ENCODE data around the gene C6orf15.

Gene C6orf15

DNA sequence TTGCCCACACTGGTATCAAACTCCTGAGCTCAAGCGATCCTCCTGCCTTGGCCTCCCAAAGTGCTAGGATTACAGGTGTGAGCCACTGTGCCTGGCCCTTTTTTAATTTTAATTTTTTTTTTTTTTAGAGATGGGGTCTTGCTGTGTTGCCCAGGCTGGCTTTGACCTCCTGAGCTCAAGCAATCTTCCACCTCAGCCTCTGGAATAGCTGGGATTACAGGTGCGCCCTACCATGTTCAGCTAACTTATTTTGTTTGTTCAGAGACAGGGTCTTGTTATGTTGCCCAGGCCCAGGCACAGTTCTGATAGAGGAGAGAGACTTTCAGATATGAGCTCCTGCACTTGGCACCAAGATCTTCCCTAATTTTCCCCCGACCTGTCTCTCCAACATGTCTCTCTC is 18.4 kb upstream of the C6orf15 start:
- 0 out of 2 replicates have a peak, but pooled peaks cover 2% of the 10 kb centered on the region for H3K4me1 ChIP-seq (ENCODE audit: control insufficient read depth, insufficient read depth, low read length)
- no peak overlapping the region for H3K4me3 ChIP-seq (ENCODE audit: low read length)
- no CpG with 5 or more reads among the region's 3 CpGs for WGBS (ENCODE audit: insufficient coverage, insufficient read length)
- no peaks in the 10 kb centered on the region for H3K27me3 ChIP-seq (ENCODE audit: control insufficient read depth, insufficient read depth, low read length)
- no peak for DNase-seq (ENCODE audit: low read depth, low spot score)
- H3K36me3 ChIP-seq (ENCODE audit: control insufficient read depth, insufficient read depth, low read length), result no peaks in the 10 kb centered on the region
- no peaks in the 10 kb centered on the region for H3K9me3 ChIP-seq (ENCODE audit: control insufficient read depth, insufficient read depth, low read length)
- H3K27ac ChIP-seq (ENCODE audit: low read length), result no peak overlapping the region

DNA sequence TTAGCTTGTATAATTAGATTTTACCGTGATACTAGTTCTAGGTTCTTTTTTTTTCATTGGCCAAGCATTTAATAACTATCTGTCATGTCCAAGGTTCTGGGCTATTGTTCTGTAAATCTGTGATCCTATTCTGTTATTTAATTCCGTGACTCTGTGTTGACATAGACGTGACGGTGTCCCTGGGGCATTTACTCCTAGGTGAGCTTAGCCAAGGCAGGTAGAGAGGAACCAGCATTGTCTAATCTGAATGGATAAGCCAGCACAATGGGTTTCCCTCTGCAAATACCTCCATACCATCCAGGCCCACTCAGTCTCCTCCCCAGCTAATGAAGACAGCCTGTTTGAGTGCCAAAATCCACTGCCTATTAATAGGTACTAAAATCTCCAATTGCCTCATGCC is 16.8 kb upstream of the C6orf15 start:
- H3K27me3 ChIP-seq (ENCODE audit: control insufficient read depth, insufficient read depth, low read length), result no peaks in the 10 kb centered on the region
- H3K9me3 ChIP-seq (ENCODE audit: control insufficient read depth, insufficient read depth, low read length), result no peaks in the 10 kb centered on the region
- peaks cover 5% of the 10 kb centered on the region for H3K4me1 ChIP-seq (ENCODE audit: control insufficient read depth, insufficient read depth, low read length)
- H3K36me3 ChIP-seq (ENCODE audit: control insufficient read depth, insufficient read depth, low read length), result no peaks in the 10 kb centered on the region
- H3K27ac ChIP-seq (ENCODE audit: low read length), result no peak overlapping the region
- no peak for DNase-seq (ENCODE audit: low read depth, low spot score)
- WGBS (ENCODE audit: insufficient coverage, insufficient read length), result no CpG with 5 or more reads among the region's 4 CpGs
- H3K4me3 ChIP-seq (ENCODE audit: low read length), result no peak overlapping the region

DNA sequence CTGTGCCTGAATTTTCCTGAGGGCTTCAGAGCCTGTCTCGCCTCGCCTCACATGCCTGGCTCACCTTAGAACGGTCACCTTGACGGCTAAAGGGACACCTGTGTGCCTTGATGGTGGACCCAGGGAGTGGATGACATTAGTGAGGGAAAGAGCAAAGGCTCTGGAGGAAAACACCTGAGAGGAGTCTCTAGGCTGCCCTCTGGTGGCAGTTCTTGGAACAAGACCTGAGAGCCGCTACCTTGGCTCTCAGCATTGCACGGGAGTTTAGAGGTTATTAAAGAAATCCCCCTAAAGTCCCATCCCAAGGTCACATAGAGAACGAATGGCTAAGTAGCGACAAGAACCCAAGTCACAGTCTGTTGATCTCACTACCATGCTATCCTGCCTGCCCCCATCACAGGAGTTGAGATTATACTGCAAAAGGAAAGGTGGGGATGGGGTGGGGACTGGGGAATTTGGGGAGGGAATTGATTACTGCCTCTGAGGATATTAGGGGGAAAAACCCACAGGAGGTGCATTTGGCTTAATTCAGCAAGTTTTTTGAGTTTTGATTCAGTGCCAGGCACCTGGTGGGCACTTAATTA is 15.8 kb upstream of the C6orf15 start:
- Histone ChIP-seq H3K27ac (ENCODE audit: low read length) (no peak overlapping the region), H3K36me3 (ENCODE audit: control insufficient read depth, insufficient read depth, low read length) (no peaks in the 10 kb centered on the region), H3K27me3 (ENCODE audit: control insufficient read depth, insufficient read depth, low read length) (no peaks in the 10 kb centered on the region), H3K4me3 (ENCODE audit: low read length) (no peak overlapping the region), H3K4me1 (ENCODE audit: control insufficient read depth, insufficient read depth, low read length) (peaks cover 5% of the 10 kb centered on the region), H3K9me3 (ENCODE audit: control insufficient read depth, insufficient read depth, low read length) (no peaks in the 10 kb centered on the region)
- DNase-seq (ENCODE audit: low read depth, low spot score), result peak; percentile 73
- WGBS (ENCODE audit: insufficient coverage, insufficient read length), result no CpG with 5 or more reads among the region's 8 CpGs

DNA sequence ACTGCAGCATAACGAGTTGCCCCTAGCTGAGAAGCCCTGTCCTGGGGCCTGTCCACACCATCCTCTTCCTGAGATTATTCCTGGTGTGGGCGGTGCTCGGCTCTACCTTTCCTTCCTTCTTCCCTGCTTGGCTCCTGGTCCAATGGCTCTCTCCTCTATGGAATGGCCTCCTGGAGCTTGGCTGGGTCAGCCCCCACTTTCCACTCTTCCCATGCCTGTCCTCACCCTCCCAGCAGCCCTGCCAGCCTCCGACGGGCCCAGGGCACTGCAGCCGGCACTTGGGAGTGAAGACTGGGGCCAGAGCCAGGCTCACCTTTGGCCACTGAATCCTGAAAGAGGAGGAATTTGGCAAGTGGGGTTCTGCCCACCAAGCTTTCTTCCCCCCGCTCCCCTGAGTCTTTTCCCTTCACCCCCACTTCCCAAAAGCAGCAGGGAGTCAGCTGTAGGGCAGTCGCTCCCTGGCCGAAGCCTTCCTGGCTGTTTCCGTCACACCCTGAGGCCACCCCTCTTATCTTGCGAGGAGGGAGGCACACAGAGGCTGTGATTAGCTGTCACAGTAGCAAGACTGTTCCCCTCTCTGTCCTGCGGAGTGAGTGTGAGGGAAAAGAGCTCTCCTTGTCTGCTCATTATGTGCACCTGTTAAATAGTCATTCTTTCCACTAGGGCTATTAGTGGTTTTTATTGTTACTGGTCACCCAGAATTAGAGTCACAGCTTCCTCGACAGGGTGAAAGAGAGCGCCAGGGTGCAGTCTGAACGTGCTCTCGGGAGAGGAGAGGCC is 14.2 kb upstream of the C6orf15 start:
- Histone ChIP-seq H3K4me3 (ENCODE audit: low read length) (no peak overlapping the region), H3K4me1 (ENCODE audit: control insufficient read depth, insufficient read depth, low read length) (peaks cover 5% of the 10 kb centered on the region), H3K9me3 (ENCODE audit: control insufficient read depth, insufficient read depth, low read length) (no peaks in the 10 kb centered on the region), H3K36me3 (ENCODE audit: control insufficient read depth, insufficient read depth, low read length) (no peaks in the 10 kb centered on the region), H3K27ac (ENCODE audit: low read length) (no peak overlapping the region), H3K27me3 (ENCODE audit: control insufficient read depth, insufficient read depth, low read length) (no peaks in the 10 kb centered on the region)
- no peak for DNase-seq (ENCODE audit: low read depth, low spot score)
- no CpG with 5 or more reads among the region's 16 CpGs for WGBS (ENCODE audit: insufficient coverage, insufficient read length)

DNA sequence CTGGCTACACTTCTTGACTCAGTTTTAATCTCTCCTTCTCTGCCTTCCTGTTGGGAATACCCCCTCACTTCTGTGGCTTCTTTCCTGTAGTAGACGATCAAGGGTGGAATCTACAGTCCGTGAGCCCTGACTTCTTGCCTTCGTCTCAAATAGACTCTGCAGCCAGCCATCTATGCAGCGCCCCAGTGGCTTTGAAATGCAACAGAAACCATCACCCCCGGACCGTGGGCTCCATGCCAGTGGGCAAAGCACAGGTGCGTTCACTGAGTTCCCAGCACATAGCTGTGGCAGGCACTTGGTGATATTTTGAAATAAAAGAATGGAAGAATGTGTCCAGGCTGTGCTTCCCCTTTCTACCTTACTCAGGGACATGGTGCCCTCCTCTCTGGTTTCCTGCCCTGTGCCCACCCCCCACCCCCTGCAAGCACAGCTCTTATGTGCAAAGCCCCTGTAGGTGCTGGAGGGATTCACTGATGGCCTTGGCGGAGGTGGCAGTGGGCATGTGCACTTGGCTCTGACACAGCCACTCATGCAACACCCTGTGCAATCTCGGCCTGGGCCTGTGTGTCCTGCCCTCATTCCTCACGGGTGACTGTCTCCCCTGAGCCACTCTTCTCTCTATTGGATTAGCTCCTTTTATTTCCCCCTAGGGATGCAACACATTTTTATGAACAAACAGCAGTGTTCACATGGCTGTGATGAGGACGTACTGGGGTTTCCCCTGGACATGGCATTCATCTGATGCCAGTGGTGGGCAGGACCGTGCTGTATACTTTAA is 13.4 kb upstream of the C6orf15 start:
- no peaks in the 10 kb centered on the region for H3K9me3 ChIP-seq (ENCODE audit: control insufficient read depth, insufficient read depth, low read length)
- H3K4me3 ChIP-seq (ENCODE audit: low read length), result no peak overlapping the region
- no peaks in the 10 kb centered on the region for H3K36me3 ChIP-seq (ENCODE audit: control insufficient read depth, insufficient read depth, low read length)
- H3K4me1 ChIP-seq (ENCODE audit: control insufficient read depth, insufficient read depth, low read length), result peaks cover 5% of the 10 kb centered on the region
- H3K27me3 ChIP-seq (ENCODE audit: control insufficient read depth, insufficient read depth, low read length), result no peaks in the 10 kb centered on the region
- WGBS (ENCODE audit: insufficient coverage, insufficient read length), result no CpG with 5 or more reads among the region's 12 CpGs
- no peak for DNase-seq (ENCODE audit: low read depth, low spot score)
- no peak overlapping the region for H3K27ac ChIP-seq (ENCODE audit: low read length)

DNA sequence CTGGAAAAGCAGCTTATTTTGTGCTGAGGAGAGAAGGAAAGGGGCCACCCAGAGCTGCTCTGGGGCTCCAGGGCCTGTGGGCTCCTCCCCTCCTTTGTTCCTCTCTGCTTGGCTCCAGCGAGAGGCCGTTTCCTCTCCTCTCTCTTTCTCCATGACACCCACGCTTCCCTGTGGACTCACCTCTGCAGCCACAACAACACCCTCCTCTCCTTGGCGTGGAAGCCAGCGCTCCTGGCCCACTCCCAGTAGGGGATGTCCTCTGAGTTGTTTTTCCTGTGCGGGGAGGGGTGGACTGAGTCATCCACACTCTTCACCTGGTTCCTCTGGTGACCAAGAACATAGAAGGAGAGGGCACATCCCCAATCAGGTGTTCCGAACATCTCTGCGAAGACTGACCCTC is 12.8 kb upstream of the C6orf15 start:
- WGBS (ENCODE audit: insufficient coverage, insufficient read length), result no CpG with 5 or more reads among the region's 8 CpGs
- DNase-seq (ENCODE audit: low read depth, low spot score), result no peak
- Histone ChIP-seq H3K9me3 (ENCODE audit: control insufficient read depth, insufficient read depth, low read length) (no peaks in the 10 kb centered on the region), H3K27ac (ENCODE audit: low read length) (no peak overlapping the region), H3K36me3 (ENCODE audit: control insufficient read depth, insufficient read depth, low read length) (no peaks in the 10 kb centered on the region), H3K27me3 (ENCODE audit: control insufficient read depth, insufficient read depth, low read length) (no peaks in the 10 kb centered on the region), H3K4me3 (ENCODE audit: low read length) (no peak overlapping the region), H3K4me1 (ENCODE audit: control insufficient read depth, insufficient read depth, low read length) (peaks cover 5% of the 10 kb centered on the region)

DNA sequence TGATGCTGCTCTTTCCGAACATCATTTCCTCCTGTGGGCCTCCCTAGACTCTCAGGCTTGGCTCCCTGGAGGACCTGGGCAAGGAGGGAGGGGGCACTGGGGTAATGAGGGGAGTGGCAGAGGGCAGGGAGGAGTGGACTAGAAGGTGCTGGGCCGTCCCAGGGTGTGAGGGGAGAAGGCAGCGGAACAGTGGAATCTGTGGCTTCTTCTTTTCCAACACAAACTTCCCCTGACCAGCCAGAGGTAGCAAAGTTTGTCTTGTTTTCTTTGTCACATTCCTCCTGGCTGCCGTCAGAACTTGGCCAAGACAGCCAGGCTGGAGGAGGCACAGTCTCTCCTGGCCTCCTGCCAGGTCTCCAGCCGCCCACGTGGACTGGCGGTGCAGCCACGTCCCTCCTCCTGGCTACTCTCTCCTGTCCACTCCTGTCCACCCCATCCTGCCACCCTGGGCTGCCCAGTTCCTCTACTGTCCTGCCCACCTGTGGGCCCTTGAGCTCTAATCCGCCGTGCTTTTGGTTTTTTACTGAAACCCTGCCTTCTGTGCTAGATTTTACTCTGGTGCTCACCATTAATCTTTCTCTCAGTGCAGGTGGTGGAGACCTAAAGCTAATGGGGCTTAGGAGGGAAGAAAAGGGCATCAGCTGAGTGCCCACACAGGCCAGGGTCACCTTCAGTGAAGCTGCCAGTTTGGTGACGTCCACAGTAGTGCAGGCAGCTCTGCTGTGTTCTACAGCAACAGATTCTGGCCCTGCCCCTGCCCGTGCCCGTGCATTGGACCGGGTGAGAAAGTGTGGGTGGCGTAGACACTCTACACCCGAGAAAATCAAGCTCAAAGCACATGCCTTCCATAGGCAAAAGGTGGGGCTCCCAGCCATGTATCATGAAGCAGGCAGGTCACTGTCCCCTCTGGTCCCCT is 10.7 kb upstream of the C6orf15 start:
- Histone ChIP-seq H3K4me3 (ENCODE audit: low read length) (no peak overlapping the region), H3K27ac (ENCODE audit: low read length) (no peak overlapping the region), H3K4me1 (ENCODE audit: control insufficient read depth, insufficient read depth, low read length) (peaks cover 5% of the 10 kb centered on the region), H3K27me3 (ENCODE audit: control insufficient read depth, insufficient read depth, low read length) (no peaks in the 10 kb centered on the region), H3K36me3 (ENCODE audit: control insufficient read depth, insufficient read depth, low read length) (no peaks in the 10 kb centered on the region), H3K9me3 (ENCODE audit: control insufficient read depth, insufficient read depth, low read length) (no peaks in the 10 kb centered on the region)
- no CpG with 5 or more reads among the region's 16 CpGs for WGBS (ENCODE audit: insufficient coverage, insufficient read length)
- no peak for DNase-seq (ENCODE audit: low read depth, low spot score)

DNA sequence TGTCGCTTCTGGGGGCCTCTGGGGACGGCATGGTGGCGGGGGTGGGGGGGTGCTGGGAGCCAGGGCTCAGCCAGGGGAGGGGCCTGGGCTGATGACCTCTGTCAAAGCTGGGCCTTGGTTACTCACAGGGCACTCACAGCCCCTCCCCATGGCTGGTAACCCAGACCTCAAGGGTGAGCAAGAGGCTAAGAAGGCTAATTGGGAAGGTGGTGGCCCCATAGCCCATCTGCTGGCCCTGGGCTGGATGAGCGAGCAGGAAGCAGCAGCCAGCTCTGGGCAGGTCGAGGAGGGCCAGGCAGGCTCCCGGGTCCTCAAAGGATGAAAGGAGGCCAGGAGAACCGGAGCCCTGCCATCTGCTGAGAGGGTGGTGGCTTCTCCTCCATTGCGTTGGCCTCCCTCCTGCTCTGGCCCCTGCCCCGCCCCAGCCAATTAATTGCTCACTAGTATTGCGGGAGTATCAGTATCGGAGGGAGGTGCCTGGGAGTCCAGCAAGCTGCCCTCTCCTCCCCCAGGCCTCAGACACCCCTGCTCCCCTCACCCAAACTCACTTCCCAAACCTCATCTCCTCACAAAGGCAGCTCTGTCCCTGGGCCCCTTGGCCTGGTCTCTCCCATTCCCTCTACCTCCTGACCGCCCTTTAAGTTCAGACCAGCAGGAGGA is 8.9 kb upstream of the C6orf15 start:
- H3K27ac ChIP-seq (ENCODE audit: low read length), result no peak overlapping the region
- peaks cover 3% of the 10 kb centered on the region for H3K4me1 ChIP-seq (ENCODE audit: control insufficient read depth, insufficient read depth, low read length)
- H3K36me3 ChIP-seq (ENCODE audit: control insufficient read depth, insufficient read depth, low read length), result no peaks in the 10 kb centered on the region
- DNase-seq (ENCODE audit: low read depth, low spot score), result no peak
- no CpG with 5 or more reads among the region's 12 CpGs for WGBS (ENCODE audit: insufficient coverage, insufficient read length)
- H3K4me3 ChIP-seq (ENCODE audit: low read length), result no peak overlapping the region
- H3K9me3 ChIP-seq (ENCODE audit: control insufficient read depth, insufficient read depth, low read length), result no peaks in the 10 kb centered on the region
- no peaks in the 10 kb centered on the region for H3K27me3 ChIP-seq (ENCODE audit: control insufficient read depth, insufficient read depth, low read length)

DNA sequence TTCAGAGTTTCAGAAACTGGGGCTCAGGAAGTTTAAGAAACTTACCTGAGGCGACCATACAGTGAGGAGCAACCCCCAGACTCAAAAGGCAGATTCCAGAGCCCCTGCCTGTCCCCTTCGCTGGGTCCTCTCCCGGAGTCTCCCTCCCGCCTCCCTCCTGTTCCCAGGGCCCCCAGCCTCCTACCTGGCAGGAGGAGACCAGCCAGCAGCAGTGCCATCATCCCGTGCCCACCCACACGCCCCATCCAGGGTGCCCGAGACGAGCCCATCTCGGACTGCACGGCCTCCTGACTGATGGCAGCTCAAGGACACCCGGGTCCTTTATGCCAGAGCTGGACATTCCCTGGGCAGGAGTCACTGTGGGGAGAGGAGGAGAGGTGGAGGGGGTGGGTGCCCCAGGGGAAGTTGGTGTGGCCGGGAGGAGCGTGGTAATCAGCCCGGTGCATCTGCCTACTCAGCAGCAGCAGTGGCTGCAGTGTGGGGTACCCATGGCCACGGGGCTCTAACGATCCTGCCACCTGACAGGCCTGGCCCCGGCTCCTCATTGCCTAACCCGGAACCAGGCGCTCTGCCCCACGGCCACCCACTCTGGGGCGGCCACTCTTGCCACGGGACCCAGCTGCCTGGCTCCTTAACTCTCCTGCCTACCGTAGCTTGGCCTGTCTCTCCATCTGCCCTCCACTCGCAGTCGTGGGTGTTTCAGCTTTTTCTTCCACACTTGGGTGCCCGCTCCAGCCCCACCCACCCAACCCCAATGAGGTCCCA is 8.0 kb upstream of the C6orf15 start, which contains the start of gene CDSN:
Gene CDSN, minus strand, starts transcription at position 296 of the 765 bp plus-strand sequence. Its CDS starts 27 bp downstream, at position 269.
- no CpG with 5 or more reads among the region's 26 CpGs for WGBS (ENCODE audit: insufficient coverage, insufficient read length)
- H3K27ac ChIP-seq (ENCODE audit: low read length), result no peak within 1 kb of the TSS
- no peak for DNase-seq (ENCODE audit: low read depth, low spot score)
- no peaks in the 10 kb centered on the region for H3K27me3 ChIP-seq (ENCODE audit: control insufficient read depth, insufficient read depth, low read length)
- H3K4me1 ChIP-seq (ENCODE audit: control insufficient read depth, insufficient read depth, low read length), result peaks cover 3% of the 10 kb centered on the region
- no peaks in the 10 kb centered on the region for H3K9me3 ChIP-seq (ENCODE audit: control insufficient read depth, insufficient read depth, low read length)
- no peaks in the 10 kb centered on the region for H3K36me3 ChIP-seq (ENCODE audit: control insufficient read depth, insufficient read depth, low read length)
- H3K4me3 ChIP-seq (ENCODE audit: low read length), result no peak within 1 kb of the TSS
